Muscle layer of colon (tissue), 2 donors: ENCODE data around the gene BANK1.

ENCODE experiments used
- H3K27ac ChIP-seq: one replicate; pipeline ENCODE4 v1.7.0; 2013; ENCODE audit warnings: low read depth, mild to moderate bottlenecking, low read length, moderate library complexity
- H3K27me3 ChIP-seq, 2 donors: one replicate each; pipeline ENCODE4 v1.7.0; 2013; ENCODE audit warnings: low read length in 2 of 2, mild to moderate bottlenecking in 2 of 2; ENCODE audit not compliant: insufficient read depth in 2 of 2, control insufficient read depth in 1 of 2
- H3K36me3 ChIP-seq: one replicate; pipeline ENCODE4 v1.7.0; 2013; ENCODE audit warnings: mild to moderate bottlenecking, low read length; ENCODE audit not compliant: insufficient read depth
- H3K4me1 ChIP-seq: one replicate; pipeline ENCODE4 v1.7.0; 2013; ENCODE audit warnings: mild to moderate bottlenecking, low read length; ENCODE audit not compliant: insufficient read depth
- H3K4me3 ChIP-seq, 2 donors: one replicate each; pipeline ENCODE4 v1.7.0; 2013; ENCODE audit warnings: low read length in 2 of 2, low read depth in 1 of 2, mild to moderate bottlenecking in 1 of 2, moderate library complexity in 1 of 2
- H3K9ac ChIP-seq: one replicate; pipeline ENCODE4 v1.7.0; 2013; ENCODE audit warnings: low read length
- H3K9me3 ChIP-seq: one replicate; pipeline ENCODE4 v1.7.0; 2013; ENCODE audit warnings: mild to moderate bottlenecking, low read length
- donor health status: abdominal sarcoma.
- donor health status: Adenocarcinoma of cecum.

The BANK1 gene

DNA sequence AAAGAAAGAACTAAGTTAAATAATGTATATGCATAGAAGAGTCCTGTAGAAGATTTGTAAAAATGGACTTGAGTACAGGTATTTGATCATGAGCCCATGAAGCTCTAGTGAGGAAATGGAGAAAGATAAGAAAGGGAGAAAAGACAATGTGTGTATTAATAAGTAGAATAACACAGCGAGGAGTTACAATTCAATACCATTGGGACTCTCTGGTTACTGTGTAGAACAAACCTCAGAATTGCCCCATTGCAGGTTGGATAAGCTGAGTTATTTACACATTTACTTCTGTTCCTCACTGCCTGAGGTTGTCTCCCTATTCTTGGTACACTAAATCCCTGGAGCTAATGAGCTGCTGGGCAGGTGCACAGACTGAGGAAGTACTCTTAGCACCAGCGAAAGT, 33.3 kb downstream of the BANK1 start:
- H3K27me3 ChIP-seq = no peaks in the 10 kb centered on the region
- H3K36me3 ChIP-seq = no peaks in the 10 kb centered on the region
- no peak overlapping the region for H3K4me3 ChIP-seq
- H3K9me3 ChIP-seq = no peaks in the 10 kb centered on the region
- H3K9ac ChIP-seq = no peak overlapping the region
- no peaks in the 10 kb centered on the region for H3K4me1 ChIP-seq
- no peak overlapping the region for H3K27ac ChIP-seq

GRCh38 chr4:101824500-101824899, 34.0 kb downstream of the BANK1 start:
- H3K36me3 ChIP-seq = no peaks in the 10 kb centered on the region
- no peak overlapping the region for H3K4me3 ChIP-seq
- no peaks in the 10 kb centered on the region for H3K27me3 ChIP-seq
- no peak overlapping the region for H3K9ac ChIP-seq
- H3K4me1 ChIP-seq = no peaks in the 10 kb centered on the region
- no peaks in the 10 kb centered on the region for H3K9me3 ChIP-seq
- no peak overlapping the region for H3K27ac ChIP-seq

GRCh38 chr4:101825953-101826352, 35.4 kb downstream of the BANK1 start:
- H3K27ac ChIP-seq = no peak overlapping the region
- H3K4me3 ChIP-seq = no peak overlapping the region
- no peaks in the 10 kb centered on the region for H3K27me3 ChIP-seq
- H3K36me3 ChIP-seq = no peaks in the 10 kb centered on the region
- H3K9ac ChIP-seq = no peak overlapping the region
- H3K9me3 ChIP-seq = no peaks in the 10 kb centered on the region
- no peaks in the 10 kb centered on the region for H3K4me1 ChIP-seq

GRCh38 chr4:101831816-101832215, 41.3 kb downstream of the BANK1 start:
- H3K4me1 ChIP-seq = no peaks in the 10 kb centered on the region
- H3K4me3 ChIP-seq = no peak overlapping the region
- no peaks in the 10 kb centered on the region for H3K27me3 ChIP-seq
- H3K27ac ChIP-seq = no peak overlapping the region
- H3K9ac ChIP-seq = no peak overlapping the region
- H3K36me3 ChIP-seq = no peaks in the 10 kb centered on the region
- no peaks in the 10 kb centered on the region for H3K9me3 ChIP-seq

DNA sequence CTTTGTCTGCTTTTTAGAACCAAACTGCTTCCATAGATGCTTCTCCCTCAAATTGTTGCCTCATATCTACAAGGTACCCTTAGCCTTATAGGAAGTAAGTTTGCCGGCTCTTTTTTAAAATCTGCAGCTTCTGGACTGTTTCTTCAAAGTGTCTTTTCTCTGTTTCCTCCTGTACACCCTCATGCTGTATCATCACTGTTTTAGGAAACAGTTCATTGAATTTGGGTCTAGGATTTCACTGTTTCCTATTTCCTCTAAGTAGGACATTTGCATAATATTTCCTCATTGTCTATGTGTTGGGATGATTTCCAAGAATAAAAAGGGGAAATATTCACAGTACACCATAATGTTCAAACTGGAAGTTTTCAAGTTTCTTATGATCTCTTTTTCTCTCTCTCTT, 43.0 kb downstream of the BANK1 start:
- Histone ChIP-seq H3K9ac (no peak overlapping the region), H3K27me3 (no peaks in the 10 kb centered on the region), H3K4me1 (no peaks in the 10 kb centered on the region), H3K27ac (no peak overlapping the region), H3K36me3 (no peaks in the 10 kb centered on the region), H3K4me3 (no peak overlapping the region), H3K9me3 (no peaks in the 10 kb centered on the region)

GRCh38 chr4:101835121-101835904, 44.8 kb downstream of the BANK1 start:
- Histone ChIP-seq H3K27me3 (no peaks in the 10 kb centered on the region), H3K9me3 (no peaks in the 10 kb centered on the region), H3K4me1 (no peaks in the 10 kb centered on the region), H3K9ac (no peak overlapping the region), H3K4me3 (no peak overlapping the region), H3K36me3 (no peaks in the 10 kb centered on the region), H3K27ac (no peak overlapping the region)

- Histone ChIP-seq H3K27me3 (no peaks in the 10 kb centered on the region), H3K27ac (no peak overlapping the region), H3K9me3 (no peaks in the 10 kb centered on the region), H3K9ac (no peak overlapping the region), H3K36me3 (no peaks in the 10 kb centered on the region), H3K4me1 (no peaks in the 10 kb centered on the region), H3K4me3 (no peak overlapping the region)
These were observed 52.5 kb downstream of the BANK1 start for GRCh38 chr4:101843054-101843453.

DNA sequence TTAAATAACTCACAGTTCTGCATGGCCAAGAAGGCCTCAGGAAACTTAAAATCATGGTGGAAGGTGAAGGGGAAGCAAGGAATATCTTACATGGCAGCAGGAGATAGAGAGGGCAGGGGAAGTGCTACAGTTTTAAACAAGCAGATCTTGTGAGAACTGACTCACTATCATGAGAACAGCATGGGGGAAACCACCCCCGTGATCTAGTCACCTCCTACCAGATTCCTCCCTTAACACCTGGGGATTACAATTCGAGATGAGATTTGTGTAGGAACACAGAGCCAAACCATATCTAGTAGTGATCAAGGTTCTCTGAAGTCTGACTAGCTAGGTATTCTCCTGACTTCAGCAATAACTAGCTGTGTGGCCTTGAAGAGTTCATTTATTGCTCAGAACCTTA, 56.0 kb downstream of the BANK1 start:
- no peak overlapping the region for H3K9ac ChIP-seq
- no peaks in the 10 kb centered on the region for H3K4me1 ChIP-seq
- H3K27me3 ChIP-seq = no peaks in the 10 kb centered on the region
- no peak overlapping the region for H3K4me3 ChIP-seq
- no peaks in the 10 kb centered on the region for H3K9me3 ChIP-seq
- H3K36me3 ChIP-seq = no peaks in the 10 kb centered on the region
- H3K27ac ChIP-seq = no peak overlapping the region

GRCh38 chr4:101850698-101851097, 60.2 kb downstream of the BANK1 start:
- no peaks in the 10 kb centered on the region for H3K36me3 ChIP-seq
- H3K9me3 ChIP-seq = no peaks in the 10 kb centered on the region
- no peak overlapping the region for H3K4me3 ChIP-seq
- no peaks in the 10 kb centered on the region for H3K4me1 ChIP-seq
- no peak overlapping the region for H3K27ac ChIP-seq
- H3K27me3 ChIP-seq = no peaks in the 10 kb centered on the region
- no peak overlapping the region for H3K9ac ChIP-seq

- no peaks in the 10 kb centered on the region for H3K36me3 ChIP-seq
- no peaks in the 10 kb centered on the region for H3K4me1 ChIP-seq
- no peak overlapping the region for H3K27ac ChIP-seq
- H3K9me3 ChIP-seq = no peaks in the 10 kb centered on the region
- H3K27me3 ChIP-seq = no peaks in the 10 kb centered on the region
- no peak overlapping the region for H3K9ac ChIP-seq
- H3K4me3 ChIP-seq = no peak overlapping the region
These were observed 61.1 kb downstream of the BANK1 start for GRCh38 chr4:101851672-101852071.

DNA sequence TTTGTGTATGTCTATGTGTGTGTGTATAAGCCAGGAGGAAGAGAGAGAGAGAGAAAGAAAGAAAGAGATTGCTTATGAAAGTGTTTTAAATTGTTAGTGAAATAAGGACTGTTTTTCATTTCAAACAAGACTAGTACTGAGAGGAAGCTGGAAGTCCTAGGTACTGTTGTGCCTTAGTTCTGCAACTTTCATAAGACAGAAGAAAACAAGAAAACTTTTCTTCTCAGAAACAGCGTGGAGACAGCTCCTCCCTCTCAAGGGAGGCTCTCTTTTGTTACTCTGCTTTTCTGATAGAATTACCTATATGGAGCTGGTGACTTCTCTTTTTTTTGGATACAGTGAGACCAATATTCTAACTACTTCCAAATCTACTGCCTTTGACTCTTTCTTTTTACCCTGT, 62.5 kb downstream of the BANK1 start:
- Histone ChIP-seq H3K27me3 (no peaks in the 10 kb centered on the region), H3K9ac (no peak overlapping the region), H3K9me3 (no peaks in the 10 kb centered on the region), H3K4me3 (no peak overlapping the region), H3K36me3 (no peaks in the 10 kb centered on the region), H3K27ac (no peak overlapping the region), H3K4me1 (no peaks in the 10 kb centered on the region)

GRCh38 chr4:101853691-101854090, 63.2 kb downstream of the BANK1 start:
- Histone ChIP-seq H3K27me3 (no peaks in the 10 kb centered on the region), H3K4me1 (no peaks in the 10 kb centered on the region), H3K36me3 (no peaks in the 10 kb centered on the region), H3K4me3 (no peak overlapping the region), H3K9me3 (no peaks in the 10 kb centered on the region), H3K27ac (no peak overlapping the region), H3K9ac (no peak overlapping the region)
